ENCODE results near the gene SPRTN. TPM values are rescaled to one million over a fixed set of nuclear protein-coding genes. Genes with fewer than 3 reads are reported as not detected.

Gene SPRTN
- total RNA-seq (ENCODE audit: low replicate concordance) = 17.2 and 33.6 TPM in 2 replicates

- H3K4me3 ChIP-seq (ENCODE audit: low read depth, low read length) = peak within 1 kb of the TSS; percentile 100
- peak; percentile 30 for DNase-seq (ENCODE audit: low read depth)
- TF ChIP-seq CTCF (IDR thresholded peaks at IDR 0.05; ENCODE audit: insufficient read depth, low read length) = no peak
Measured at GRCh38 chr1:231338270-231339128, at the start of gene SPRTN. SPRTN (plus strand) TSS chr1:231338293; CDS start chr1:231338384, 91 bp downstream.

GRCh38 chr1:231295938-231296337 is 42.2 kb upstream of the SPRTN start:
- DNase-seq (ENCODE audit: low read depth) = no peak
- no peak overlapping the region for H3K4me3 ChIP-seq (ENCODE audit: low read depth, low read length)
- no peak for TF ChIP-seq CTCF (IDR thresholded peaks at IDR 0.05; ENCODE audit: insufficient read depth, low read length)

GRCh38 chr1:231301990-231302389 is 36.1 kb upstream of the SPRTN start:
- TF ChIP-seq CTCF (IDR thresholded peaks at IDR 0.05; ENCODE audit: insufficient read depth, low read length) = no peak
- H3K4me3 ChIP-seq (ENCODE audit: low read depth, low read length) = no peak overlapping the region
- no peak for DNase-seq (ENCODE audit: low read depth)

- H3K4me3 ChIP-seq (ENCODE audit: low read depth, low read length) = no peak overlapping the region
- DNase-seq (ENCODE audit: low read depth) = no peak
- TF ChIP-seq CTCF (IDR thresholded peaks at IDR 0.05; ENCODE audit: insufficient read depth, low read length) = no peak
Measured at GRCh38 chr1:231310391-231310934, 27.6 kb upstream of the SPRTN start.

- no peak for TF ChIP-seq CTCF (IDR thresholded peaks at IDR 0.05; ENCODE audit: insufficient read depth, low read length)
- DNase-seq (ENCODE audit: low read depth) = no peak
- no peak overlapping the region for H3K4me3 ChIP-seq (ENCODE audit: low read depth, low read length)
Measured at GRCh38 chr1:231311720-231312431, 26.2 kb upstream of the SPRTN start.

GRCh38 chr1:231312432-231312788 is 25.7 kb upstream of the SPRTN start:
- TF ChIP-seq CTCF (IDR thresholded peaks at IDR 0.05; ENCODE audit: insufficient read depth, low read length) = no peak
- DNase-seq (ENCODE audit: low read depth) = no peak
- no peak overlapping the region for H3K4me3 ChIP-seq (ENCODE audit: low read depth, low read length)

Measured in fibroblast of the aortic adventitia (primary cell).